ENCODE data around the gene INHBA. TPM values are rescaled to one million over a fixed set of nuclear protein-coding genes. Genes with fewer than 3 reads are reported as not detected.
A peak's percentile ranks its signal among the peaks of the same experiment; 100 is the strongest.

The INHBA gene
- total RNA-seq, 1 donor from 2014 or later = 81.2 TPM

DNA sequence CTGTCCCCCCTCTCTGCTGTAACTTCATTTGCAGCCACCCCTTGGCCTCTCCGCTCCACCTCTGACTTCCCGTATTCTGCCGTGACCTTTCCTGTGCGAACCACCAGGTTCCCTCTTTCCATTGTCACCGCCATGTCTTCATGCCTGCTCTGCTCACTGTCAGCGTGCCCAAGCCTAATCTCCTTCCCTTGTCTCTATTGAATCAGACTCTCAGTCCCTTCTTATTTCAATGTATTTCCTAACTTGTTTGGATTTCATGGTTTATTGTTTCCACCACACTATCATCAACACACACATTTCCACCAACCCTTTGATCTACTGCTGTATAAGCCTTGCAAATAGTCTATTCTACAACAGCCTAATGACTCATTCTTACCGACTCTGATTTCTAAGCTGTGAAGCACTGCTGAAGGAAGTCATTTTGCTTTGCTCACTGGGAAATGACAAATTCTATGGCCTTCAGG, 30.0 kb upstream of the INHBA start:
- no peaks in the 10 kb centered on the region for H3K4me1 ChIP-seq
- ATAC-seq = peak; percentile 73 to 75
- DNase-seq = peak; percentile 51

DNA sequence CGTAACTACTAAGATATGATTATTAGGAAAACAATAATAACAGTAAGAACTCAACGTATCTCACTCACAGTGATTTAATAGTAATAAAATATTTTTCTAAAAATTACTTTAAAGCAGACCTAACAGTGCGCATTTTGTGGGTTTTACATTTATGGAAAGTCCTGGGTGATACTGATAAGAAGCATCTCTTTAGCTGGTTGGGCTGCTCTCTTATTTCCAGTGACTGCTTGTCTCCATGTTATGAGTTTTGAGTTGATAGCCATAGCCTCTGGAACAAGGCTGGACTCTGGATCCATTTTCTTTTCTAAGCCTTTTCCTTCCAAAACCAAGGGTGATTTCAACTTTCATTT, 29.5 kb upstream of the INHBA start:
- Histone ChIP-seq H3K4me1 (no peaks in the 10 kb centered on the region), H3K27me3 (ENCODE audit: low read depth) (no peaks in the 10 kb centered on the region), H3K27ac (no peak overlapping the region), H3K9me3 (no peaks in the 10 kb centered on the region), H3K4me3 (no peak overlapping the region), H3K36me3 (no peaks in the 10 kb centered on the region)
- intact Hi-C loops (cut with DNase I) = no loop called here
- ATAC-seq (no peak), DNase-seq (no peak)
- TF ChIP-seq, protein P1, sequence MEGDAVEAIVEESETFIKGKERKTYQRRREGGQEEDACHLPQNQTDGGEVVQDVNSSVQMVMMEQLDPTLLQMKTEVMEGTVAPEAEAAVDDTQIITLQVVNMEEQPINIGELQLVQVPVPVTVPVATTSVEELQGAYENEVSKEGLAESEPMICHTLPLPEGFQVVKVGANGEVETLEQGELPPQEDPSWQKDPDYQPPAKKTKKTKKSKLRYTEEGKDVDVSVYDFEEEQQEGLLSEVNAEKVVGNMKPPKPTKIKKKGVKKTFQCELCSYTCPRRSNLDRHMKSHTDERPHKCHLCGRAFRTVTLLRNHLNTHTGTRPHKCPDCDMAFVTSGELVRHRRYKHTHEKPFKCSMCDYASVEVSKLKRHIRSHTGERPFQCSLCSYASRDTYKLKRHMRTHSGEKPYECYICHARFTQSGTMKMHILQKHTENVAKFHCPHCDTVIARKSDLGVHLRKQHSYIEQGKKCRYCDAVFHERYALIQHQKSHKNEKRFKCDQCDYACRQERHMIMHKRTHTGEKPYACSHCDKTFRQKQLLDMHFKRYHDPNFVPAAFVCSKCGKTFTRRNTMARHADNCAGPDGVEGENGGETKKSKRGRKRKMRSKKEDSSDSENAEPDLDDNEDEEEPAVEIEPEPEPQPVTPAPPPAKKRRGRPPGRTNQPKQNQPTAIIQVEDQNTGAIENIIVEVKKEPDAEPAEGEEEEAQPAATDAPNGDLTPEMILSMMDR (IDR thresholded peaks at IDR 0.05) = no peak

More for the DNA sequence above, 30.0 kb upstream of the INHBA start:
- TF ChIP-seq, protein P1 (IDR thresholded peaks at IDR 0.05) = no peak
- H3K27me3 ChIP-seq (ENCODE audit: low read depth) = no peaks in the 10 kb centered on the region
- no peak overlapping the region for H3K27ac ChIP-seq
- intact Hi-C loops (cut with DNase I) = no loop called here
- no peaks in the 10 kb centered on the region for H3K9me3 ChIP-seq
- no peak overlapping the region for H3K4me3 ChIP-seq
- no peaks in the 10 kb centered on the region for H3K36me3 ChIP-seq

DNA sequence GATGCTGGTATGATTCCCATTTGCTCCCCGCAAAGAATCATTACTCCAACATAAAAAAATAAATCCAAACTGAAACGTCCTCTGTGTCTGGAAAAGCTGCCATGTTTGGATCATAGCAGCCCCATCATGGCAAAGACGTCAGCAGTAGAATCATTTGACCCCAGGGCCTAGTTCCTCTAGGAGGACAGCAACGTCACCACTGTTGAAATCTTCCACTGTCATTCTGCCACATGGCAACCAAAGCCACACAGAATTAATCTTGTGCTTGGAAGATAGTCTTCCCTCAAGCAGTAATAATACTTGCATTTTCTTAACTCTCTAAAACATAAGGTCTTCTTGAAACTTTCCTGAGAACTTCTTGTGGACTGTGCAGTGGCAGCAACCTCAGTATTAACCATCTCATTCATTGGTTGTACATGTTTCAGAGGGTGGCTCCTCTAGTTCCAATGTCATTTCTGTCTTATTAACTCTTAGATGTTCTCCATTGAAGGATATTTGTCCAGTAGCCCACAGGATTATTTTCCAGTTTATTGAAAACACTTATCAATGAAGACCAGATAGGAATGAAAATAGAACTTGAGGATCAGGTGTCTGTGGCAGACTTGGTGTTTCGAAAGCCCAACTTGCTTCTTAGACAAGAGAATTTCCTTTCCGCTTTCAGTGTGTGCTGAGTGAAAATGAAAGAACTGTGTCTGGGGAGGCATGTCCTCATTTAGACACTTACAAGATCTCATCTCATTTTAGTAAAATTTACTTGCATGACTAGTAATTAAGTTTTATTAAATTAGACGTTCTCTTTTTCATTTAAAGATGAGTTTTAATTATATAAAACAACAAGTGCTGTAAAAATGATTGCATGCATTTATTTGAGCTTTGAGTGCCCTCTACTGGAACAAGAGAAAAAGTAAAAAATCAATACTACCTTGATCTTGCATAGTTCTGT, 28.9 kb upstream of the INHBA start:
- intact Hi-C loops (cut with DNase I) = no loop called here
- TF ChIP-seq, protein P1 (IDR thresholded peaks at IDR 0.05) = peak; percentile 26
- Histone ChIP-seq H3K4me1 (no peaks in the 10 kb centered on the region), H3K27me3 (ENCODE audit: low read depth) (no peaks in the 10 kb centered on the region), H3K36me3 (no peaks in the 10 kb centered on the region), H3K27ac (no peak overlapping the region), H3K4me3 (no peak overlapping the region), H3K9me3 (no peaks in the 10 kb centered on the region)
- ATAC-seq (peak; percentile 63 to 71), DNase-seq (no peak)

DNA sequence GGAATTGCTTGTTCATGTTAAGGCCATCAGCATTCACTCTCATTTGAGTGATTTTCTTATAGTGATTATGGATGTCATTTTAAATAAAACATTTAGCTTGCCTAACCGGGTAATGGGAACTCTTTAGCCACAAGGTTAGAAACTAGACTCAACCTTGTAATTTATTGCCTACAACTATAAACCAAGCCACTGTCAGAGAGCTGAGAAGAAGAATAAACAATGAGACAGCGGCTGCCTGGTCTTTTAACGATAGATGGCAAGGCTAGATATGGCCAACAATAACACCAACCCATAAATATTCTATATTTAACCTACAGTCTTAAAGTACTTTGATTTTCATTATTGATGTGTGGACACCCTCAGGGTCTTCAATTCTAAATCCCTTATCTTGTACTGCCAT, 27.8 kb upstream of the INHBA start:
- TF ChIP-seq, protein P1 (IDR thresholded peaks at IDR 0.05) = no peak
- intact Hi-C loops (cut with DNase I) = no loop called here
- ATAC-seq = no peak
- DNase-seq = no peak
- Histone ChIP-seq H3K4me1 (no peaks in the 10 kb centered on the region), H3K27me3 (ENCODE audit: low read depth) (no peaks in the 10 kb centered on the region), H3K36me3 (no peaks in the 10 kb centered on the region), H3K27ac (no peak overlapping the region), H3K4me3 (no peak overlapping the region), H3K9me3 (no peaks in the 10 kb centered on the region)

DNA sequence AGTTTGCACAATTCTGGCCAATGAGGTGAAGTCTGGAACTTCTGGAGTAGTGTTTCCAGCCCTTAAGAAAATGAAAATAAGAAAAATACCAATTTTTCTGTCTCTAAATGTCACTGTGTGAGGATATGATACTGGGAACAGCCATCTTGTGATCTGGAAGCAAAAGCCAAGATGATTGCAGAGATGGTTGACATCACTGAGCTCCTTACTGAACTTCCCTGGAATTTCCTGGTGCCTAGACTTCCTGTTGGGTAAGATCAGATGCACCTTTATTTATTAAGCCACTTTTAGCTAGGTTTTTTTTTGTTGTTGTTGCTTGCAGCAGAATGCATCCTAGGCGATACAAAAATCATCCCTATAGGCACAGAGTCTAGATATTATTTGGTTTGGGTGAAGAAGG, 27.3 kb upstream of the INHBA start:
- Histone ChIP-seq H3K27me3 (ENCODE audit: low read depth) (no peaks in the 10 kb centered on the region), H3K27ac (no peak overlapping the region), H3K4me3 (no peak overlapping the region), H3K36me3 (no peaks in the 10 kb centered on the region), H3K4me1 (no peaks in the 10 kb centered on the region), H3K9me3 (no peaks in the 10 kb centered on the region)
- TF ChIP-seq, protein P1 (IDR thresholded peaks at IDR 0.05) = no peak
- DNase-seq (no peak), ATAC-seq (no peak)
- intact Hi-C loops (cut with DNase I) = no loop called here

All from lower lobe of right lung (tissue), 2 donors.